NCI-H345 treated with DMSO at 0.1 percent for 48 hours (cell line): ENCODE measurements around the gene FUT1.
"Not testable (repeated sequence)": the region's sequence is repeated elsewhere in the genome, so short reads cannot be mapped to it uniquely, and the experiment has no call there.

Experiments used
- DNase-seq: peaks from one replicate; lab custom pipeline; 2025; ENCODE audit not compliant: unreplicated experiment; lab: John Stamatoyannopoulos, UW

The FUT1 gene

GRCh38 chr19:48752496-48753365 lies at the start of gene FUT1:
Gene FUT1 (minus strand): TSS chr19:48752641. CDS start chr19:48751281, 1,360 bp downstream.
- DNase-seq = peak; percentile 77

DNA sequence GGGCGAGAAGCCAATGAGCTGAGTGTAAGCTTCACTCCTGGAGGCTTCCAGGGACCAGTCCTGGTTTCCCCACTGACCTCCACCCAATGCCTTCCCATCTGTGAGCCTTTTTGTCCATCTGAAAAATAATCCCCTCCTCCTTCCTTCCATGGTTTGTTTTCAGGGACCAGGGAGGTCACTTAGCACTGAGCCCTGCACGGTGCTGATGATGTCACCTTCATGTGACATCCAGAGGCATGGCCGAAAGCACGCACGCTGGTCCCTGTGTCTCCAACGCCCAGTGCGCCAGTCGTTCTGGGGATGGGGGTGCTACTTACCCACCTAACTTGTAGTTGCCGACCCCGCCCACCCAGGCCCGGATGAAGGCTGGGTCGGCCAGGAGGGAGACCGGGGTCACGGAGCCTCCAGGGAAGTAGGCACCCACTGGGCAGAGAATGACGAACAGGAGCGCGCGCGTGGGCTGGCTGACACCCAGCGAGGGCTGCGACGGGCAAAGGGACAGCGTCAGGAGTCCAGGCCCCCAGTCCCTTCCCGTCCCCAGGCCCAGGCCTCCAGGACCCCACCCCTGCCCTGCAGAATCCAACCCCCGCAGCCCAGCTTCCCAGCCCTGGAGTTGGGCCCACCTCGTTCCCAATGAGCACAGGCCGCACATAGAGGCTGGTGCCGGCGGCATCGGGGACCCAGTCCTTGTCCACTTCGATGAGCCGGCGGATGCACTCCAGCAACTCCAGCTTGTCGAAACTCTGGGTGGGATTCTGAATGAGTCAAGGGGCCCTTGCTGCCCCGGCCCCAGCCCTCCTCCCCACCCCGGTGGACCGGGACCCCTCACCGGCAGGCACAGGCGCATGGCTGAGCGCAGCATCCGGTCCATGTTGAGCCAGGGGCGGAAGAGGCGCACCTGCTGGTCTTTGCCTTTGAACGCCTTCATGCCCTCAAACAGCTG lies 47.2 kb upstream of the FUT1 start:
- no peak for DNase-seq

- peak; percentile 35 for DNase-seq
Observed at GRCh38 chr19:48798937-48799336, 46.5 kb upstream of the FUT1 start.

GRCh38 chr19:48797103-48797502 lies 44.7 kb upstream of the FUT1 start:
- no peak for DNase-seq

- no peak for DNase-seq
Observed at GRCh38 chr19:48796298-48797083, 44.0 kb upstream of the FUT1 start.

GRCh38 chr19:48795685-48796070 lies 43.2 kb upstream of the FUT1 start:
- DNase-seq = no peak

DNA sequence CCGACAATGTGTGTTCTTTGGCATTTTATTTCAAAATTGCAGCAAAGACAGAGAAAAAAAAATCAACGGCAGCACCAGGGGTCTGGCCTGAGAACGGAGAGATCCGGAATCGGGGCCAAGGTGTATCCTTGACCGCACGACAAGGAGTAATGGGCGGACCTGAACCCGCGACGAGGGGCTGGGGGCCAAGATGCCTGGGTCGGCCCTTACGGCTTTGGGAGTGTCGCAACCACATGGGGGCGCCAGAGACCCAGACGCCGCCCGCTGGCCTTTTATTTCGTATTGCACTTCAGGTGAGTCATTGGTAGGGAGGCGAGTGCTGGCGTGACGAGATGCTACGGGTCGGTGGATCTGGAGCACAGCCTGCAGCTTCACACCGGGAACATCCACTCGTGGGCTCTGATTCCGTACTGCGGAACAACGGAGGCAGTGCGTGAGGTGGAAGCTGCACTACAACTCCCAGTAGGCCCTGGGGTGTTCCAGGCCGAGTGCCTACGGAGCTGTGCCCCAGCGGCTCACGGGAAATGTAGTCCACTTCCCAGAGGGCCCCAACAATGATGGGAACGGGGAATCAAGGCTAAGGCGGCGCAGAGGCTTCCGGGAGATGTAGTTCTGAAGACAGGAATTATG lies 42.7 kb upstream of the FUT1 start:
- peak; percentile 68 for DNase-seq

DNA sequence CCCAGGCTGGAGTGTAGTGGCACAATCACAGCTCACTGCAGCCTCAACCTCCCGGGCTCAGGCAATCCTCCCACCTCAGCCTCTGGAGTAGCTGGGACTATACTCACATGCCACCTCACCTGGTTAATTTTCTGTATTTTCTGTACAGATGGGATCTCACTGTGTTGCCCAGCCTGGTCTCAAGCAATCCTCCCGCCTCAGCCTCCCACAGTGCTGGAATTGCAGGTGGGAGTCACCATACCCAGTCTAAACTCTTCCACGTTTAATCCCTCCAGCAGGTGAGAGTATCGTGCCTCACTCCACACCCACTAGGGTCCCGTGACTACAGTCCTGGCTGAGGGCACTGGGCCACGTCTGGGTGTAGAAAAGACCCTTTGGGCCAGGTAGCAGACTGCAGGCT lies 41.9 kb upstream of the FUT1 start:
- no peak for DNase-seq

GRCh38 chr19:48793271-48793670 lies 40.8 kb upstream of the FUT1 start:
- no peak for DNase-seq

DNA sequence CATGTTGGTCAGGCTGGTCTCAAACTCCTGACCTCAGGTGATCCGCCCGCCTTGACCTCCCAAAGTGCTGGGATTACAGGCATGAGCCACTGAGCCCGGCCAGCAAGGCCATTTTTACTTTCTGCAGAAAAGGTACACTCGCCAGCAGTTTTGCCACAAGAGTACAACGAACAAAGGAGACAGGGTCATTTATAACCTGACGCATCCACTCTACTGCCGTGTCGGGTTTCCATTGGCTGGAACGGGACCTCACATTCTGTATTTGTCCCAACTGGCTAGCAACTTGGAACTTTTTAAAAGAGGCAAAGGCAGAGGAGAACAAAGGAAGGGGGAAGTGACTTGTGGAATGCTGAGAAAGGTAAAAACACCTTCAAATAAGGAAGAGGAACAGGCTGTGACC lies 34.9 kb upstream of the FUT1 start:
- DNase-seq = not testable (repeated sequence)

- not testable (repeated sequence) for DNase-seq
Observed at GRCh38 chr19:48786422-48786821, 34.0 kb upstream of the FUT1 start.

DNA sequence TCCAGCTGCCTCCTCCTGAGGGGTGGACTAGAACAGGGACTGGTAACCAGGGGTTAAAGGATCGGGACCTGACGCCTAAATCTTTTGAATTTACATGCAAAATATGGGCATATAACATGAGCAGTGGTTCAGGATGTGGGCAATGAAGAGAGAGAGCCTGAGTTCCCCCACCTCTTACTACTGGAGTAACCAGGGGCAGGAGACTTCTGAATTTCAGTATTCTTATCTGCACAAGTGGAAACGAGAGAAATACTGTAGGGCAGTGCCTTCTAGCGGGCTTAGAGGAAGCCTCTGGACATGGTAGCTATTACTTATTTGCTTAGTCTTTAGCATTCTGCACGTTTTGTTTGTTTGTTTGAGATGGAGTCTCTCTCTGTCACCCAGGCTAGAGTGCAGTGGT lies 32.1 kb upstream of the FUT1 start:
- DNase-seq = no peak

GRCh38 chr19:48780631-48781391 lies 28.4 kb upstream of the FUT1 start:
- no peak for DNase-seq

GRCh38 chr19:48779636-48780035 lies 27.2 kb upstream of the FUT1 start:
- DNase-seq = no peak

GRCh38 chr19:48777720-48778119 lies 25.3 kb upstream of the FUT1 start:
- DNase-seq = no peak

DNA sequence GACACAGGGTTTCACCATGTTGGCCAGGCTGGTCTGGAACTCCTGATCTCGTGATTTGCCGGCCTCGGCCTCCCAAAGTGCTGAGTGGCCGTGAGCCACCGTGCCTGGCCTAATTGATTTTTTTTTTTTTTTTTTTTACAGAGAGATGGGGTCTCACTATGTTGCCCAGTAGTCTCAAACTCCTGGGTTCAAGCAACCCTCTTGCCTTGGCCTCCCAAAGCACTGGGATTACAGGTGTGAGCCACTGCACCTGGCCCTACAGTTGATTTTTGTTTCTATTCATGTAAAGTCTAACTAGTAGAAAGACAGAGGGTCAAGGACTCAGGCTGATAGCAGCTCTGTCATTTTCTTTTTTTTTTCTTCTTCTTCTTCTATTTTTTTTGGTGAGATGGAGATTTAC lies 24.7 kb upstream of the FUT1 start:
- no peak for DNase-seq

DNA sequence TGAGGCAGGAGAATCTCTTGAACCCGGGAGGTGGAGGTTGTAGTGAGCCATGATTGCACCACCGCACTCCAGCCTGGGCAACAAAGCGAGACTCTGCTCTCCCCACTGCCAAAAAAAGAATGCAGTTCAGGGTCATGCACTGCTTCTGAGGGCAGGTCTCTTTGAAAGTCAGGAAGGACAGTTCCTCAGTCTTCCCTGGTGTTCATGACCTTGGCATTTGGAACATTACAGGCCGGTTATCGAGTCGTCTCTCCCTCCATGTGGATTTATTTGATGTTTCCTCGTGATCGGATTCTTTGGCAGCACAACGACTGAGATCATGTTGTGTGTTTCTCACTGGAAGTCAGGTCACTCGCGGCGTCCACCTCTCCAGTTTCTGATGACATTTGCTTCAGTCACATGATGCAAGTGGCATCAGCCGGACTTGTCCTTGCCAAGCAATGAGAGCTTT lies 20.1 kb upstream of the FUT1 start:
- no peak for DNase-seq

- DNase-seq = no peak
Observed at GRCh38 chr19:48770734-48771472, 18.5 kb upstream of the FUT1 start.

- DNase-seq = no peak
Observed at GRCh38 chr19:48770266-48770665, 17.8 kb upstream of the FUT1 start.
